ENCODE results near the gene SBF2.

GRCh38 chr11:10075141-10075540 is 218.9 kb downstream of the SBF2 start:
- TF ChIP-seq CTCF (IDR thresholded peaks at IDR 0.05; ENCODE audit: low read depth, low read length) (no peak), EZH2phosphoT487 (IDR thresholded peaks at IDR 0.05; ENCODE audit: low read depth) (no peak)
